ENCODE measurements around the gene MSS51.

MSS51 gene

GRCh38 chr10:73433538-73433867, at the start of gene MSS51:
Gene MSS51, minus strand, starts transcription at chr10:73433561. Its CDS starts 5,277 bp downstream, at chr10:73428284.
- TF ChIP-seq, protein P1, sequence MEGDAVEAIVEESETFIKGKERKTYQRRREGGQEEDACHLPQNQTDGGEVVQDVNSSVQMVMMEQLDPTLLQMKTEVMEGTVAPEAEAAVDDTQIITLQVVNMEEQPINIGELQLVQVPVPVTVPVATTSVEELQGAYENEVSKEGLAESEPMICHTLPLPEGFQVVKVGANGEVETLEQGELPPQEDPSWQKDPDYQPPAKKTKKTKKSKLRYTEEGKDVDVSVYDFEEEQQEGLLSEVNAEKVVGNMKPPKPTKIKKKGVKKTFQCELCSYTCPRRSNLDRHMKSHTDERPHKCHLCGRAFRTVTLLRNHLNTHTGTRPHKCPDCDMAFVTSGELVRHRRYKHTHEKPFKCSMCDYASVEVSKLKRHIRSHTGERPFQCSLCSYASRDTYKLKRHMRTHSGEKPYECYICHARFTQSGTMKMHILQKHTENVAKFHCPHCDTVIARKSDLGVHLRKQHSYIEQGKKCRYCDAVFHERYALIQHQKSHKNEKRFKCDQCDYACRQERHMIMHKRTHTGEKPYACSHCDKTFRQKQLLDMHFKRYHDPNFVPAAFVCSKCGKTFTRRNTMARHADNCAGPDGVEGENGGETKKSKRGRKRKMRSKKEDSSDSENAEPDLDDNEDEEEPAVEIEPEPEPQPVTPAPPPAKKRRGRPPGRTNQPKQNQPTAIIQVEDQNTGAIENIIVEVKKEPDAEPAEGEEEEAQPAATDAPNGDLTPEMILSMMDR (conservative IDR thresholded peaks at IDR 0.05; ENCODE audit: low read length): no peak
- no peak for TF ChIP-seq EZH2phosphoT487 (IDR thresholded peaks at IDR 0.05; ENCODE audit: borderline replicate concordance)
- H3K4me3 ChIP-seq (ENCODE audit: low read length, poor library complexity, severe bottlenecking): peak within 1 kb of the TSS; percentile 19
- no peaks in the 10 kb centered on the region for H3K9me3 ChIP-seq (ENCODE audit: insufficient read depth, low read depth, low read length)
- peaks cover 7% of the 10 kb centered on the region; the same call in 1 of the 2 replicates for H3K36me3 ChIP-seq (ENCODE audit: insufficient read depth, low read length)
- H3K27me3 ChIP-seq (ENCODE audit: insufficient read depth, low read length, poor library complexity, severe bottlenecking): no peaks in the 10 kb centered on the region
- no peaks in the 10 kb centered on the region for H3K9me2 ChIP-seq (replicated peaks; ENCODE audit: low read depth, low read length)
- H3K79me2 ChIP-seq (ENCODE audit: insufficient read depth, low read length): no peaks in the 10 kb centered on the region
- H3F3A ChIP-seq (ENCODE audit: low read depth): no peaks in the 10 kb centered on the region
- peak within 1 kb of the TSS; percentile 50; the same call in 1 of the 2 replicates for H2AFZ ChIP-seq (ENCODE audit: low read length)
- no peaks in the 10 kb centered on the region for H4K20me1 ChIP-seq (ENCODE audit: insufficient read depth, low read length, poor library complexity, severe bottlenecking)
- peaks cover 17% of the 10 kb centered on the region for H3K4me1 ChIP-seq (ENCODE audit: insufficient read depth, low read length, poor library complexity, severe bottlenecking)
- H3K4me2 ChIP-seq (ENCODE audit: low read depth, low read length, poor library complexity, severe bottlenecking): peak within 1 kb of the TSS; percentile 61
- peak within 1 kb of the TSS; percentile 51 for H3K9ac ChIP-seq (ENCODE audit: low read depth, low read length, poor library complexity, severe bottlenecking)

GRCh38 chr10:73480158-73480557, 46.8 kb upstream of the MSS51 start:
- TF ChIP-seq EZH2phosphoT487 (IDR thresholded peaks at IDR 0.05; ENCODE audit: borderline replicate concordance): no peak
- TF ChIP-seq, protein P1 (conservative IDR thresholded peaks at IDR 0.05; ENCODE audit: low read length): no peak
- Histone ChIP-seq H4K20me1 (ENCODE audit: insufficient read depth, low read length, poor library complexity, severe bottlenecking) (no peaks in the 10 kb centered on the region), H3K4me2 (ENCODE audit: low read depth, low read length, poor library complexity, severe bottlenecking) (no peak overlapping the region)

DNA sequence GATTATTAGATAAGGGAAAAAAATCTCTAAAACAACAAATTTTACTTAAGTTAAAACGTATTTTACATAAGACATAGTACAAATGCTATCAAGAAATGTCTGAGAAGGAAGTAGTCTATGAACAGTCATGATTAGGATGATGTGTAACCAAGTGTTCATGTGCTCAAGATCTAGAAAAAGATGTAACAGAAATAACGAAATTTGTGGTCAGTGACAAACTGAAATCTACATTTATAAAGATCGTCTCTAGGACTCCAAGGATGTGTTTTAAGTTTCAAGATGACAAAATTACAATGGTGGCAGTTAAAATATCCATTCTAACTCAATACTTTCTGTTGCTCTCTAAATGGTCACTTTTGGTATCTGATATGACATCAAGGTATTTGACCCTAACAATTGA, 45.3 kb upstream of the MSS51 start:
- Histone ChIP-seq H4K20me1 (ENCODE audit: insufficient read depth, low read length, poor library complexity, severe bottlenecking) (no peaks in the 10 kb centered on the region), H3K79me2 (ENCODE audit: insufficient read depth, low read length) (no peaks in the 10 kb centered on the region), H3K9ac (ENCODE audit: low read depth, low read length, poor library complexity, severe bottlenecking) (no peak overlapping the region), H3K4me2 (ENCODE audit: low read depth, low read length, poor library complexity, severe bottlenecking) (no peak overlapping the region), H3K4me3 (ENCODE audit: low read length, poor library complexity, severe bottlenecking) (no peak overlapping the region), H3K36me3 (ENCODE audit: insufficient read depth, low read length) (peaks cover 33% of the 10 kb centered on the region; the same call in 1 of the 2 replicates), H2AFZ (ENCODE audit: low read length) (no peak overlapping the region), H3K9me2 (replicated peaks; ENCODE audit: low read depth, low read length) (no peaks in the 10 kb centered on the region), H3K4me1 (ENCODE audit: insufficient read depth, low read length, poor library complexity, severe bottlenecking) (peaks cover 11% of the 10 kb centered on the region), H3K27me3 (ENCODE audit: insufficient read depth, low read length, poor library complexity, severe bottlenecking) (no peaks in the 10 kb centered on the region), H3F3A (ENCODE audit: low read depth) (no peaks in the 10 kb centered on the region), H3K9me3 (ENCODE audit: insufficient read depth, low read depth, low read length) (no peaks in the 10 kb centered on the region)
- TF ChIP-seq, protein P1 (conservative IDR thresholded peaks at IDR 0.05; ENCODE audit: low read length): no peak
- TF ChIP-seq EZH2phosphoT487 (IDR thresholded peaks at IDR 0.05; ENCODE audit: borderline replicate concordance): no peak

More at GRCh38 chr10:73480158-73480557, 46.8 kb upstream of the MSS51 start:
- H3K79me2 ChIP-seq (ENCODE audit: insufficient read depth, low read length): no peaks in the 10 kb centered on the region
- H3K27me3 ChIP-seq (ENCODE audit: insufficient read depth, low read length, poor library complexity, severe bottlenecking): no peaks in the 10 kb centered on the region
- no peaks in the 10 kb centered on the region for H3K9me3 ChIP-seq (ENCODE audit: insufficient read depth, low read depth, low read length)
- no peak overlapping the region for H3K9ac ChIP-seq (ENCODE audit: low read depth, low read length, poor library complexity, severe bottlenecking)
- H2AFZ ChIP-seq (ENCODE audit: low read length): no peak overlapping the region
- H3F3A ChIP-seq (ENCODE audit: low read depth): no peaks in the 10 kb centered on the region
- peaks cover 11% of the 10 kb centered on the region for H3K4me1 ChIP-seq (ENCODE audit: insufficient read depth, low read length, poor library complexity, severe bottlenecking)
- no peaks in the 10 kb centered on the region for H3K9me2 ChIP-seq (replicated peaks; ENCODE audit: low read depth, low read length)
- no peak overlapping the region for H3K4me3 ChIP-seq (ENCODE audit: low read length, poor library complexity, severe bottlenecking)
- peaks cover 25% of the 10 kb centered on the region; the same call in 1 of the 2 replicates for H3K36me3 ChIP-seq (ENCODE audit: insufficient read depth, low read length)

Measured in Loucy (cell line).